SK-N-SH treated with all-trans-retinoic acid at 6 μM for 48 hours (cell line): Measurements from ENCODE around the gene PCDHGA9.
"Not testable (repeated sequence)": the region's sequence is repeated elsewhere in the genome, so short reads cannot be mapped to it uniquely, and the experiment has no call there.

ENCODE experiments used
- ATAC-seq: fragments of 200-7000 bp; cut with Tn5 transposase; 3 replicates; pipeline ENCODE4 v1.9.1; 2020; ENCODE audit warnings: mild to moderate bottlenecking, moderate library complexity
- BACH2 ChIP-seq: fragments of 250-450 bp; sonication (Bioruptor Pico); IDR thresholded peaks from 2 replicates; pipeline ENCODE4 v1.9.0; 2021; ENCODE audit warnings: mild to moderate bottlenecking, borderline replicate concordance
- CSDC2 ChIP-seq: fragments of 250-450 bp; sonication (Bioruptor Pico); IDR thresholded peaks from 2 replicates; pipeline ENCODE4 v1.5.0; 2020; ENCODE audit warnings: mild to moderate bottlenecking, moderate library complexity
- GLIS3 ChIP-seq: fragments of 250-450 bp; sonication (Bioruptor Pico); IDR thresholded peaks from 2 replicates; pipeline ENCODE4 v1.5.0; 2020; ENCODE audit warnings: mild to moderate bottlenecking, moderate library complexity
- ISL1 ChIP-seq: fragments of 250-450 bp; sonication (Bioruptor Pico); IDR thresholded peaks from 2 replicates; pipeline ENCODE4 v2.1.2; 2022; ENCODE audit warnings: mild to moderate bottlenecking, moderate library complexity
- OSR1 ChIP-seq: fragments of 250-450 bp; sonication (Bioruptor Pico); IDR thresholded peaks from 2 replicates; pipeline ENCODE4 v1.8.0; 2022; ENCODE audit warnings: moderate library complexity, mild to moderate bottlenecking, inconsistent platforms
- RARB ChIP-seq: fragments of 250-450 bp; sonication (Bioruptor Pico); IDR thresholded peaks from 2 replicates; pipeline ENCODE4 v1.8.0; 2021; ENCODE audit warnings: mild to moderate bottlenecking, moderate library complexity
- SNAI2 ChIP-seq: fragments of 250-450 bp; sonication (Bioruptor Pico); IDR thresholded peaks from 2 replicates; pipeline ENCODE4 v1.5.0; 2020; ENCODE audit warnings: mild to moderate bottlenecking, moderate library complexity
- TCF4 ChIP-seq: fragments of 250-450 bp; sonication (Bioruptor Pico); IDR thresholded peaks from 2 replicates; pipeline ENCODE4 v1.8.0; 2021; ENCODE audit warnings: mild to moderate bottlenecking, moderate library complexity, borderline replicate concordance
- TOX ChIP-seq: fragments of 250-450 bp; sonication (Bioruptor Pico); IDR thresholded peaks from 2 replicates; pipeline ENCODE4 v1.8.0; 2021; ENCODE audit warnings: mild to moderate bottlenecking, moderate library complexity, borderline replicate concordance
- ZFP3 ChIP-seq: fragments of 250-450 bp; sonication (Bioruptor Pico); IDR thresholded peaks from 2 replicates; pipeline ENCODE4 v1.5.0; 2020; ENCODE audit warnings: mild to moderate bottlenecking, moderate library complexity
- ZFP30 ChIP-seq: fragments of 450-650 bp; formaldehyde crosslinking; IDR thresholded peaks from 2 replicates; pipeline ENCODE4 v1.5.0; 2022; ENCODE audit warnings: mild to moderate bottlenecking, moderate library complexity
- ZNF70 ChIP-seq: fragments of 450-650 bp; formaldehyde crosslinking; IDR thresholded peaks from 2 replicates; pipeline ENCODE4 v1.5.0; 2020; ENCODE audit warnings: mild to moderate bottlenecking, moderate library complexity
- ZNF8 ChIP-seq: fragments of 450-650 bp; formaldehyde crosslinking; IDR thresholded peaks from 2 replicates; pipeline ENCODE4 v1.5.0; 2020; ENCODE audit warnings: mild to moderate bottlenecking, moderate library complexity
- TF ChIP-seq, protein P1 (sequence below): fragments of 250-450 bp; sonication (Bioruptor Pico); IDR thresholded peaks from 2 replicates; pipeline ENCODE4 v1.5.1; 2021; ENCODE audit warnings: mild to moderate bottlenecking, moderate library complexity
- TF ChIP-seq, protein P2 (sequence below): fragments of 250-450 bp; sonication (Bioruptor Pico); IDR thresholded peaks from 2 replicates; pipeline ENCODE4 v1.5.0; 2020; ENCODE audit warnings: mild to moderate bottlenecking, moderate library complexity
- TF ChIP-seq, protein P3 (sequence below): fragments of 250-450 bp; sonication (Bioruptor Pico); IDR thresholded peaks from 2 replicates; pipeline ENCODE4 v1.8.0; 2020; ENCODE audit warnings: mild to moderate bottlenecking, moderate library complexity, borderline replicate concordance
- TF ChIP-seq, protein P4 (sequence below): fragments of 250-450 bp; sonication (Bioruptor Pico); IDR thresholded peaks from 2 replicates; pipeline ENCODE4 v1.5.1; 2020; ENCODE audit warnings: low read depth, mild to moderate bottlenecking, moderate library complexity

PCDHGA9 gene

DNA sequence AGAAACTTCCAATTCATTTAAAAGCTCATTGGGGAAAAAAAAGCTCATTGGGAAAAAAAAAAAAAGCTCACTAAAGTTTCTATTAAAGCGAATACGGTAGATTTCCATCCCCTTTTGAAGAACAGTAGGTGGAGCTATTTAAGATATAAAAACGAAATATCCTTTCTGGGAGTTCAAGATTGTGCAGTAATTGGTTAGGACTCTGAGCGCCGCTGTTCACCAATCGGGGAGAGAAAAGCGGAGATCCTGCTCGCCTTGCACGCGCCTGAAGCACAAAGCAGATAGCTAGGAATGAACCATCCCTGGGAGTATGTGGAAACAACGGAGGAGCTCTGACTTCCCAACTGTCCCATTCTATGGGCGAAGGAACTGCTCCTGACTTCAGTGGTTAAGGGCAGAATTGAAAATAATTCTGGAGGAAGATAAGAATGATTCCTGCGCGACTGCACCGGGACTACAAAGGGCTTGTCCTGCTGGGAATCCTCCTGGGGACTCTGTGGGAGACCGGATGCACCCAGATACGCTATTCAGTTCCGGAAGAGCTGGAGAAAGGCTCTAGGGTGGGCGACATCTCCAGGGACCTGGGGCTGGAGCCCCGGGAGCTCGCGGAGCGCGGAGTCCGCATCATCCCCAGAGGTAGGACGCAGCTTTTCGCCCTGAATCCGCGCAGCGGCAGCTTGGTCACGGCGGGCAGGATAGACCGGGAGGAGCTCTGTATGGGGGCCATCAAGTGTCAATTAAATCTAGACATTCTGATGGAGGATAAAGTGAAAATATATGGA is 27.9 kb downstream of the PCDHGA9 start, which contains the start of gene PCDHGA12:
PCDHGA12 (plus strand) TSS at position 176 of the 782 bp plus-strand sequence; CDS start at position 429, 253 bp downstream.
- TF ChIP-seq ZFP3 = no peak
- TF ChIP-seq, protein P1, sequence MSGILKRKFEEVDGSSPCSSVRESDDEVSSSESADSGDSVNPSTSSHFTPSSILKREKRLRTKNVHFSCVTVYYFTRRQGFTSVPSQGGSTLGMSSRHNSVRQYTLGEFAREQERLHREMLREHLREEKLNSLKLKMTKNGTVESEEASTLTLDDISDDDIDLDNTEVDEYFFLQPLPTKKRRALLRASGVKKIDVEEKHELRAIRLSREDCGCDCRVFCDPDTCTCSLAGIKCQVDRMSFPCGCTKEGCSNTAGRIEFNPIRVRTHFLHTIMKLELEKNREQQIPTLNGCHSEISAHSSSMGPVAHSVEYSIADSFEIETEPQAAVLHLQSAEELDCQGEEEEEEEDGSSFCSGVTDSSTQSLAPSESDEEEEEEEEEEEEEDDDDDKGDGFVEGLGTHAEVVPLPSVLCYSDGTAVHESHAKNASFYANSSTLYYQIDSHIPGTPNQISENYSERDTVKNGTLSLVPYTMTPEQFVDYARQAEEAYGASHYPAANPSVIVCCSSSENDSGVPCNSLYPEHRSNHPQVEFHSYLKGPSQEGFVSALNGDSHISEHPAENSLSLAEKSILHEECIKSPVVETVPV (CRISPR knock-in tag) = no peak
- no peak for TF ChIP-seq OSR1 (CRISPR knock-in tag)
- TF ChIP-seq GLIS3 = no peak
- TF ChIP-seq ISL1 (CRISPR knock-in tag) = no peak
- TF ChIP-seq, protein P2, sequence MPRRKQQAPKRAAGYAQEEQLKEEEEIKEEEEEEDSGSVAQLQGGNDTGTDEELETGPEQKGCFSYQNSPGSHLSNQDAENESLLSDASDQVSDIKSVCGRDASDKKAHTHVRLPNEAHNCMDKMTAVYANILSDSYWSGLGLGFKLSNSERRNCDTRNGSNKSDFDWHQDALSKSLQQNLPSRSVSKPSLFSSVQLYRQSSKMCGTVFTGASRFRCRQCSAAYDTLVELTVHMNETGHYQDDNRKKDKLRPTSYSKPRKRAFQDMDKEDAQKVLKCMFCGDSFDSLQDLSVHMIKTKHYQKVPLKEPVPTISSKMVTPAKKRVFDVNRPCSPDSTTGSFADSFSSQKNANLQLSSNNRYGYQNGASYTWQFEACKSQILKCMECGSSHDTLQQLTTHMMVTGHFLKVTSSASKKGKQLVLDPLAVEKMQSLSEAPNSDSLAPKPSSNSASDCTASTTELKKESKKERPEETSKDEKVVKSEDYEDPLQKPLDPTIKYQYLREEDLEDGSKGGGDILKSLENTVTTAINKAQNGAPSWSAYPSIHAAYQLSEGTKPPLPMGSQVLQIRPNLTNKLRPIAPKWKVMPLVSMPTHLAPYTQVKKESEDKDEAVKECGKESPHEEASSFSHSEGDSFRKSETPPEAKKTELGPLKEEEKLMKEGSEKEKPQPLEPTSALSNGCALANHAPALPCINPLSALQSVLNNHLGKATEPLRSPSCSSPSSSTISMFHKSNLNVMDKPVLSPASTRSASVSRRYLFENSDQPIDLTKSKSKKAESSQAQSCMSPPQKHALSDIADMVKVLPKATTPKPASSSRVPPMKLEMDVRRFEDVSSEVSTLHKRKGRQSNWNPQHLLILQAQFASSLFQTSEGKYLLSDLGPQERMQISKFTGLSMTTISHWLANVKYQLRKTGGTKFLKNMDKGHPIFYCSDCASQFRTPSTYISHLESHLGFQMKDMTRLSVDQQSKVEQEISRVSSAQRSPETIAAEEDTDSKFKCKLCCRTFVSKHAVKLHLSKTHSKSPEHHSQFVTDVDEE = no peak
- TF ChIP-seq RARB (CRISPR knock-in tag) = no peak
- TF ChIP-seq ZNF8 (CRISPR knock-in tag) = no peak
- TF ChIP-seq, protein P3, sequence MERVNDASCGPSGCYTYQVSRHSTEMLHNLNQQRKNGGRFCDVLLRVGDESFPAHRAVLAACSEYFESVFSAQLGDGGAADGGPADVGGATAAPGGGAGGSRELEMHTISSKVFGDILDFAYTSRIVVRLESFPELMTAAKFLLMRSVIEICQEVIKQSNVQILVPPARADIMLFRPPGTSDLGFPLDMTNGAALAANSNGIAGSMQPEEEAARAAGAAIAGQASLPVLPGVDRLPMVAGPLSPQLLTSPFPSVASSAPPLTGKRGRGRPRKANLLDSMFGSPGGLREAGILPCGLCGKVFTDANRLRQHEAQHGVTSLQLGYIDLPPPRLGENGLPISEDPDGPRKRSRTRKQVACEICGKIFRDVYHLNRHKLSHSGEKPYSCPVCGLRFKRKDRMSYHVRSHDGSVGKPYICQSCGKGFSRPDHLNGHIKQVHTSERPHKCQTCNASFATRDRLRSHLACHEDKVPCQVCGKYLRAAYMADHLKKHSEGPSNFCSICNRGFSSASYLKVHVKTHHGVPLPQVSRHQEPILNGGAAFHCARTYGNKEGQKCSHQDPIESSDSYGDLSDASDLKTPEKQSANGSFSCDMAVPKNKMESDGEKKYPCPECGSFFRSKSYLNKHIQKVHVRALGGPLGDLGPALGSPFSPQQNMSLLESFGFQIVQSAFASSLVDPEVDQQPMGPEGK (CRISPR knock-in tag) = no peak
- no peak for TF ChIP-seq CSDC2
- TF ChIP-seq ZNF70 = no peak
- TF ChIP-seq SNAI2 (CRISPR knock-in tag) = no peak
- no peak for TF ChIP-seq TOX (CRISPR knock-in tag)
- TF ChIP-seq TCF4 (CRISPR knock-in tag) = no peak
- TF ChIP-seq, all 23 proteins: peak for 0
- ATAC-seq = no peak

DNA sequence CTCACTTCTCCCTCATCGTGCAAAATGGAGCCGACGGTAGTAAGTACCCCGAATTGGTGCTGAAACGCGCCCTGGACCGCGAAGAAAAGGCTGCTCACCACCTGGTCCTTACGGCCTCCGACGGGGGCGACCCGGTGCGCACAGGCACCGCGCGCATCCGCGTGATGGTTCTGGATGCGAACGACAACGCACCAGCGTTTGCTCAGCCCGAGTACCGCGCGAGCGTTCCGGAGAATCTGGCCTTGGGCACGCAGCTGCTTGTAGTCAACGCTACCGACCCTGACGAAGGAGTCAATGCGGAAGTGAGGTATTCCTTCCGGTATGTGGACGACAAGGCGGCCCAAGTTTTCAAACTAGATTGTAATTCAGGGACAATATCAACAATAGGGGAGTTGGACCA is 28.7 kb downstream of the PCDHGA9 start:
- no peak for ATAC-seq

DNA sequence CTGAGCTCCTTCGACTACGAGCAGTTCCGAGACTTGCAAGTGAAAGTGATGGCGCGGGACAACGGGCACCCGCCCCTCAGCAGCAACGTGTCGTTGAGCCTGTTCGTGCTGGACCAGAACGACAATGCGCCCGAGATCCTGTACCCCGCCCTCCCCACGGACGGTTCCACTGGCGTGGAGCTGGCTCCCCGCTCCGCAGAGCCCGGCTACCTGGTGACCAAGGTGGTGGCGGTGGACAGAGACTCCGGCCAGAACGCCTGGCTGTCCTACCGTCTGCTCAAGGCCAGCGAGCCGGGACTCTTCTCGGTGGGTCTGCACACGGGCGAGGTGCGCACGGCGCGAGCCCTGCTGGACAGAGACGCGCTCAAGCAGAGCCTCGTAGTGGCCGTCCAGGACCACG is 29.7 kb downstream of the PCDHGA9 start:
- not testable (repeated sequence) for ATAC-seq

More for the DNA sequence above, 28.7 kb downstream of the PCDHGA9 start:
- TF ChIP-seq ZFP3 = no peak

DNA sequence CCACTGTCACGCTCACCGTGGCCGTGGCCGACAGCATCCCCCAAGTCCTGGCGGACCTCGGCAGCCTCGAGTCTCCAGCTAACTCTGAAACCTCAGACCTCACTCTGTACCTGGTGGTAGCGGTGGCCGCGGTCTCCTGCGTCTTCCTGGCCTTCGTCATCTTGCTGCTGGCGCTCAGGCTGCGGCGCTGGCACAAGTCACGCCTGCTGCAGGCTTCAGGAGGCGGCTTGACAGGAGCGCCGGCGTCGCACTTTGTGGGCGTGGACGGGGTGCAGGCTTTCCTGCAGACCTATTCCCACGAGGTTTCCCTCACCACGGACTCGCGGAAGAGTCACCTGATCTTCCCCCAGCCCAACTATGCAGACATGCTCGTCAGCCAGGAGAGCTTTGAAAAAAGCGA is 30.1 kb downstream of the PCDHGA9 start:
- ATAC-seq = not testable (repeated sequence)

DNA sequence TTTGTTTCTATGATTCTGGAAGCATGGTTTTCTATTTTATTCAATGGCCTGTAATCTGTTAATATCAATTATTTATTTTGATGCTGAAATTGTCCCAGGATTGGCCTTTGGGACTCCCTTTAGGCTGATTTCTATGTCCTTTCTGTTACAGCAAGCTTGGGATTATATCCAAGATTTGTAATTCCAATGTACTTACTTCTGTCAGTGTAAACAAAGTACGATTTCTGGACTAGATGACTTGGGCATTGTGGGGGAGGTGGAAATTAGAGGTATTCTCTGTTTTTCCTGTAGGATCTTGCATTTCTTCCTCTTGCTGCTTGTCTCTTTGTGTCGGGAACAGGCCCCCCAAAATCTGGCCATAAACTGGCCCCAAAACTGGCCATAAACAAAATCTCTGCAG is 31.4 kb downstream of the PCDHGA9 start:
- TF ChIP-seq TOX (CRISPR knock-in tag) = no peak
- no peak for TF ChIP-seq BACH2 (CRISPR knock-in tag)
- no peak for TF ChIP-seq RARB (CRISPR knock-in tag)
- no peak for TF ChIP-seq TCF4 (CRISPR knock-in tag)
- no peak for TF ChIP-seq SNAI2 (CRISPR knock-in tag)
- no peak for TF ChIP-seq ZNF8 (CRISPR knock-in tag)
- no peak for TF ChIP-seq ZFP3
- no peak for TF ChIP-seq ZFP30 (CRISPR knock-in tag)
- TF ChIP-seq, protein P1 (CRISPR knock-in tag) = no peak
- TF ChIP-seq, protein P4, sequence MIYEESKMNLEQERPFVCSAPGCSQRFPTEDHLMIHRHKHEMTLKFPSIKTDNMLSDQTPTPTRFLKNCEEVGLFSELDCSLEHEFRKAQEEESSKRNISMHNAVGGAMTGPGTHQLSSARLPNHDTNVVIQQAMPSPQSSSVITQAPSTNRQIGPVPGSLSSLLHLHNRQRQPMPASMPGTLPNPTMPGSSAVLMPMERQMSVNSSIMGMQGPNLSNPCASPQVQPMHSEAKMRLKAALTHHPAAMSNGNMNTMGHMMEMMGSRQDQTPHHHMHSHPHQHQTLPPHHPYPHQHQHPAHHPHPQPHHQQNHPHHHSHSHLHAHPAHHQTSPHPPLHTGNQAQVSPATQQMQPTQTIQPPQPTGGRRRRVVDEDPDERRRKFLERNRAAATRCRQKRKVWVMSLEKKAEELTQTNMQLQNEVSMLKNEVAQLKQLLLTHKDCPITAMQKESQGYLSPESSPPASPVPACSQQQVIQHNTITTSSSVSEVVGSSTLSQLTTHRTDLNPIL (CRISPR knock-in tag) = no peak
- TF ChIP-seq GLIS3 = no peak
- TF ChIP-seq OSR1 (CRISPR knock-in tag) = no peak
- no peak for ATAC-seq
